GM21717 (cell line): ENCODE results near the gene NACAD.

Experiments used
- ATAC-seq: cut with Tn5 transposase; IDR thresholded peaks from one replicate; pipeline ENCODE4 v1.9.1; 2021; ENCODE audit warnings: mild to moderate bottlenecking, moderate library complexity; ENCODE audit not compliant: unreplicated experiment

NACAD gene

GRCh38 chr7:45092100-45092930 lies 3.5 kb upstream of the NACAD start:
- ATAC-seq = no peak

DNA sequence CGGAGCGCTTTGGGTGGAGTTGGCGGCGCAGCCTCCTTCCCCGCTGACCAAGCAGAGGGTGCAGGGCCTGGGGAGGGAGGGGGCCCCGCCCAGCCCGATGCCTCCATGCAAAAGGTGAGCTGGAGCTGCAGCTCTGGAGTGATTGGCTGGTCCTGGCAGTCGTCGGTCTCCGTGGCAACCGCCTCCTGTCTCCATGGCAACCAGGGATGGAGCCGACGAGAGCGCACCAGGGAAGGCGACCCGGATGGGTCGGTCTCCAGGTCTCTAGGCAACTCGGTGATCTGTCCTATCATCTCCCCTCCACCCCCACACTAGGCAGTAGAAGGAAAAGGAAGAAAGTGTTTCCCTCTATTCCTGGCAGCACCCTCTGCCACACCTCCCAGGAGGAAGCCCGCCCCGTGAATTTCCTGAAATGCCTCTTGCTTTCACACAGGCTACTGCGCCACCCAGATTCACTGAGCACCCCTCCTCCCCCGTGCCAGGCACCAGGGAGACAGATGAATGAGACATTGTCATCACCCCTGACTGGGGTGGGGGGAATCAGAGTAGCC lies 647 bp upstream of the NACAD start:
- ATAC-seq = no peak

DNA sequence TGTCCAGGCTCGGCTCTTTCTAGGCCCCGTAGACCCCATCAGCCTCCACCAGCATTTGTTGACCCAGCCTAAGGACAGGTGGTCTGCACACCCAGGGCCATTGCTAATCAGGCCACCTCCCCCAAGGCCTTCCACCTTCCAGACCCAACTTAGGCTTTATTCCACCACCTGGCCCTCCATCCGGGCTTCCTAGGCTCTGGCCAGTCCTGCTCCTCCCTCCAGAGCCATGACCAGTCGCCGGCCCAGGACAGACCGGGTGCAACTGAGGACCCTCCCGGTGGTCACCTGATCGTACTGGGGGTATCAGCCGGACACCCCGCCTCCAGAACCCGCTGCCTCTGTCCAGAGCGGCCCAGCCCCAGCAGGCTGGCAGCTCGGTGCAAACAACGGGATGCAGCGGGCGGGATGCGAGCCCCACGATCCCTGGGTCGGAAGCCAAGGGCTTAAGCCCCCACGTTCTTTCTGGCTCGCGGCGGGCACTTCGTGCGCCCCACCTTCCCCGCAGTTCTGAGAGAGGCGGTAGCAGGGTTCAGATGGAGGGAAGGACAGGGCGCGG lies 545 bp downstream of the NACAD start:
- ATAC-seq = no peak

GRCh38 chr7:45087301-45088145 lies 1.2 kb downstream of the NACAD start:
- ATAC-seq = no peak

DNA sequence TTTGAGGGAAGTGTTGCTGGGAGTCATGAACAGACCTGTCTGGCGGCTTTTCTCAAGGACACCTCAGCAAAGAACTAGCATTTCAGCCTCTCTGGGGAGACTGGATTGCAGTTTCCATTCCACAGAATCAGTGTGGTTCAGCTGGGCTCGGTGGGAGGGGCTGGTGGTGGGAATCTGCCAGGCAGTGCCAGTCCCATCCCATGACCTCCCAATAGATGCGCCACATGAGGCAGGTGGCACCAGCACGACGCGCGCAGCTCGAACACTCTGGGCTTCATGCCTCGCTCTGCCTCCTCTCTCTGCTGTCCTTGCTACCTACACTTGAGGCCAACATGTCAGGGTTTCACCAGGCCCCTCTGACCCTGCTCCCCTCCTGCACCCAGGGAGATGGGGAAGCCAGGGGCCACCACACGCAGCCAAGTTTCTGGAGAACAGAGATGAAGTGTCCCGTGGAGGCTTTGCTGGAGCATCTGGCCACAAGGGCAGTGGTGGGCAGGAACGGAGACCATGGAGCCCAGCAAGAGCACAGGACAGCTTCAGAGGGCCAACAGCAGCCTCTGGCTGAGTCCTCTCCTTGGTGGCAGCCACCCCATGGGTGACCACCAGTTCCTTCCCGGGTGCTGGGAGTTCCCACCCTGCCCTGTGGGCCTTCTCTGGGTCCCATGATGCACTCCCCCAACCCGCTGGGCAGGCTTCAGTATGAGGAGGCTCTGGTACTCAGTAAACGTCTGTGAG lies 2.3 kb downstream of the NACAD start:
- ATAC-seq = no peak

- ATAC-seq = no peak
Measured at GRCh38 chr7:45085619-45086200, 3.1 kb downstream of the NACAD start.

DNA sequence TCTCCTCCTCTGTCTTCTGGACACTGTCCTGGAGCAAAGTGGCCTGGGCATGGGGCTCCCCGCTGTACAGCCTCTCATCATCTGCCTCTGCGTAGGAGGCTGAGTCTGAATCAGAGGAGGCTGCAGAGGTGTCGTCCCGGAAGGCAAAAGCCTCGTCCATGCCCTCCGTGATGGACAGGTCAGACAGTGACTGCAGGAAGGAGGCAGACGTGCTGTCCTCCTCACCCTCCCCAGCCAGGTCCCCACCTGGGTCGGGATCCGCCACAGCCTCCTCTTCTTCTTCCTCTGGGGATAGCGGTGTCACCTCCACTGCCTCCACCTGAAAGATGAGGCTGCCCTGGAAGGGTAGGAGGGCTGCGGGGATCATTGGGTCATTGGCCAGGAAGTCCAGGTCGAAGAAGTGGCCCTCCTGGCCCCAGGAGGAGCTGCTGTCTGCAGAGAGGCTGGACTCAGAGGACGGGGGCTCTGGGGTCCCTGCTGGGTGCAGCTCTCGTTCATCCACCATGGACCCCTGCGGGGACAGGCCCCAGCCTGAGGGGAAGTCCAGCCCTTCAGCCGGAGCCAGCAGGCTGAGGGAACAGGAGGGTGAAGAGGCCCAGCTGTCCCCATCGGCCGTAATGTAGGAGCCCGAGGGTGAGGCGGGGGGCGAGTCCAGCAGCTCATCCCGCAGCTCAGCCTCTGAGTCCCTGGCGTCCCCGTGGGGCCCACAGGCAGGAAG lies 3.7 kb downstream of the NACAD start:
- no peak for ATAC-seq

DNA sequence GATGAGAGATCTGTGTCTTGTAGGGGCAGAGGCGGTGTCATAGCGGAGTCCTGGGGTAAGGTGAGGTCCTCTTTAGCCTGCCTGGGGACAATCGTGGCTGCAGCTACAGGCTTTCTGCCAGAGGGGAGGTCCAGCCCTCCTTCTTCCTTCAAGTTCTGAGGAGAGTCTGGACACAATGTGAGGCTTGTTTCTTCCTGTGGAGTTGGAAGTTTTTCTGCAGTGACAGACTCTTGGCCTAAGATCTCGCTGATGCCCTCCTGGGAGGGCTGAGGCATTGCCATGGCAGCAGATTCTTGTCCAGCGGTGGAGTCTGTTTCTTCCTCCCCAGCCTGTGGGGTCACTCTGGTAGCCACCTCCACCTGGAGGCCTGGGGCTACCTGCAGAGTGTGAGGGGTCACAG lies 4.4 kb downstream of the NACAD start:
- ATAC-seq = no peak

GRCh38 chr7:45082831-45083331 lies 5.9 kb downstream of the NACAD start:
- ATAC-seq = no peak

- no peak for ATAC-seq
Measured at GRCh38 chr7:45082031-45082830, 6.5 kb downstream of the NACAD start.

DNA sequence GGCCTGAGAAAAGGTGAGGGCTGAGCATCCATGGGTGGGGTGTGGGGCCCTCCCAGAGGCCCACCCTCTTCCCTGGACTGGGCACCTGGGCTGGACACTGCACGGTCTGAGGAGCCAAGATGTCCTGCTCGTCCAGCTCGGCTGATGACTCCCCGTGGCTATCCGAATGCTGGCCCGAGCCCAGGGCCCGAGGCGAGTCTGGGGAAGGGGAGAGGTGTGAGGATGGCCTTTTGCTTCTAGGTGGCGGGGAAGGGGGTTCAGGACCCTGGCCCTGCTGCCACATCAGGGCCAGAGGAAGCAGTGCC lies 7.1 kb downstream of the NACAD start:
- no peak for ATAC-seq

GRCh38 chr7:45080958-45081669 lies 7.7 kb downstream of the NACAD start:
- ATAC-seq = no peak

DNA sequence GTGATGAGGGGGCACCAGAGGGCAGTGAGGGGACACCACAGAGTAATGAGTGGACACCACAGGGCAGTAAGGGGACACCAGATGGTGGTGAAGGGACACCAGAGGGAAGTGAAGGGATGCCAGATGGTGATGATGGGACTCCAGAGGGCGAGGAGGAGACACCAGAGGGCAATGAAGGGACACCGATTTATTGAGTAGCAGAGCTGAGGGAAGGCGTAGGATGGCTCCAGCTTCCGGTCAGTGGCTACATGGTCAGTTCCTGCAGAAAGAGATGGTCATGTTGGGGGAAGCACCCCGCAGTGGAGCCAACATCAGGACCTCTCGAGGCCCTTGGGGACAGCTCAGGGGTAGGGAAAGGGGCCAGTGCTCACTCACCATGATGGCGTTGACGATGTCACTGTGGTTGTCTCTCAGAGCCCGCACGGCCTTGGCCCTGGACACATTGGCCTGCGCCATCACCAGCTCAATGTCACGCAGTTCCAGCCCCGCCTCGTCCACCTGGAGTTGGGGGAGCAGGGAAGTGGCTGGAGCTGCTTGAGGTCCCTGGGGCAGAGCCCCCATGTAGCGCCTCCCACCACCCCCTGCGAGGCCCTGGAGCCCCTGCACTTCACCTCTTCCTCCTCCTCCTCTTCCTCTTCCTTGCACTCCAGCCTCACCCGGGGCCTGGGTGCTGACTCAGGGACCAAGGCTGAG lies 8.4 kb downstream of the NACAD start:
- ATAC-seq = no peak

DNA sequence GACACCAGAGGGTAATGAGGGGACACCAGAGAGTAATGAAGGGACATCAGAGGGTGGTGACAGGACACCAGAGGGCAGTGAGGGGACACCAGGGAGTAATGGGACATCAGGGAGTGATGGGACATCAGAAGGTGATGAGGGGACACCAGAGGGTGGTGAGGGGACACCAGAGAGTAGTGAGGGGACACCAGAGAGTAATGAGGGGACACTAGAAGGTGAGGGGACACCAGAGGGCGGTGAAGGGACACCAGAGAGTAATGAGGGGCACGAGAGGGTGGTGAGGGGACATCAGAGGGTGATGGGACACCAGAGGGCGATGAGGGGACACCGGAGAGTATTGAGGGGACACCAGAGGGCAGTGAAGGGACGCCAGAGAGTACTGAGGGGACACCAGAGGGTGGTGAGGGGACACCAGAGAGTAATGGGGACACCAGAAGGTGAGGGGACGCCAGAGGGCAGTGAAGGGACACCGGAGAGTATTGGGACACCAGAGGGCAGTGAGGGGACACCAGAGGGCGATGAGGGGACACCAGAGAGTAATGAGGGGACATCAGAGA lies 10.6 kb downstream of the NACAD start:
- ATAC-seq = no peak

DNA sequence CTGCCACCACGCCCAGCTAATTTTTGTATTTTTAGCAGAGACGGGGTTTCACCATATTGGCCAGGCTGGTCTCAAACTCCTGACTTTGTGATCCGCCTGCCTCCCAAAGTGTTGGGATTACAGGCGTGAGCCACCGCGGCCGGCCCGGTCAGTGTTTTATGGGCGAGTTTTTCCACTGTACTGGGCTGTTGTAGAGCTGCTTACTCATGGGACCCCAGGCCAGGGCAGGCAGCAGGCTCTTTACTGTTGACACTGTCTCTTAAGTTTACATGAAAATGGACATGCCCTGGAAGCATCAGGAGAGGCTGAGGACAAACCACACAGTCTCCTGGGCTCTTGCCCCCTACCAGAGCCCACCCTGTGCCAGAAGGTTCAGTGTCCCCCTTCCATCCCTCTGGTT lies 11.2 kb downstream of the NACAD start:
- no peak for ATAC-seq

GRCh38 chr7:45076946-45077345 lies 11.8 kb downstream of the NACAD start:
- no peak for ATAC-seq
